ENCODE measurements around the gene TPD52L2.

TPD52L2 gene

GRCh38 chr20:63937596-63937995 is 72.5 kb downstream of the TPD52L2 start:
- no peak for DNase-seq

GRCh38 chr20:63939061-63939935 is 74.2 kb downstream of the TPD52L2 start:
- no peak for DNase-seq

GRCh38 chr20:63940071-63940471 is 75.0 kb downstream of the TPD52L2 start:
- DNase-seq, result no peak

- no peak for DNase-seq
Measured at GRCh38 chr20:63940472-63941266, 75.6 kb downstream of the TPD52L2 start.

Measured in T1000 (cell line).